Stimulated activated CD4-positive, alpha-beta T cell treated with anti-CD3 and anti-CD28 coated beads, Interleukin-12 subunit alpha, Interleukin-12 subunit beta, amount 100 ng/mL, for 48 hours (primary cell): ENCODE data around the gene FTSJ1.
"Not testable (repeated sequence)": the region's sequence is repeated elsewhere in the genome, so short reads cannot be mapped to it uniquely, and the experiment has no call there.

ENCODE experiments used
- DNase-seq, 3 donors: peaks; one replicate each; pipeline ENCODE4 v3.0.0-alpha.2; 2020; ENCODE audit warnings: low read depth in 2 of 3, low spot score in 1 of 3

The FTSJ1 gene

GRCh38 chrX:48492293-48492910, 16.4 kb downstream of the FTSJ1 start:
- no peak for DNase-seq

- DNase-seq: no peak
Measured at GRCh38 chrX:48493890-48494364, 17.9 kb downstream of the FTSJ1 start.

GRCh38 chrX:48496660-48497059, 20.7 kb downstream of the FTSJ1 start:
- no peak for DNase-seq

DNA sequence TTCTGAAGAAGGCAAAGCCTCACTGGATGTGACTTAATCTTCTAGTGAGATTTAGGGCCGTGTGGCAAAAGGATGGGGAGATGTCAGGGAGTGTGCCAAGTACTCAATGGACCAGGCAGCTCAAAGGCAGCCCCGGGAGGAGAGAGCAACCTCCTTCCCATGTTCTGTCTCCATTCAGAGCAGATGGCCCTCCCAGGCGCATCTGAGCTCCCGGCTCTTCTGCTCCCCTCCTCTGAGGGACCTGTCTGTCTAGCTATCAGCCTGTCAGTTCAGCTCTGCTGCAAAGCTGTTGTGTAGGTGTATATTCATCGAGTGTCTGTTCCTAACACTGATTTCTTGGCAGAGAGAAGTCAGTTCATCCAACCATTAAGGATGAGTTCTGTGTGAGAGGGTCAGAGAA, 21.9 kb downstream of the FTSJ1 start:
- DNase-seq: no peak

DNA sequence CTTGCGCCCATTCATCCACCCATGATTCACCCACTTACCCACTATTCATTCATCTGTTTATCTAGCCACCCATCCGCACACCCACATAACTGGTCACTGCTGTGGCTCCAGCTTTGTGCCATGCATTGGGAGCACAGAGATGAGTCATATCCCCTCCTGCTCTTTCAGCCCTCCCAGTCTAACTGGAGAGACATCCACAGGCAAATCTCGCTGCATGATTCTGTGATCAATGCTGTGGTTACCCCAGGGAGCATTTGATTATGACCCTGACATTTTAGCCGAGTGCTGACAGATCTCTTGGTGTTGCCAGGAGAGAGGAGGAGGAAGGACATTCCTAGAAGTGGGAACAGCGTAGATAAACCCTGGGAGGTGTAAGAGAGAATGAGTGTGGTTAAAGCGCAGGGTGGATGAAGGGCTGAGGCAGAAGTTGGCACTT, 22.4 kb downstream of the FTSJ1 start:
- DNase-seq: no peak

GRCh38 chrX:48504261-48504660, 28.3 kb downstream of the FTSJ1 start:
- no peak for DNase-seq

DNA sequence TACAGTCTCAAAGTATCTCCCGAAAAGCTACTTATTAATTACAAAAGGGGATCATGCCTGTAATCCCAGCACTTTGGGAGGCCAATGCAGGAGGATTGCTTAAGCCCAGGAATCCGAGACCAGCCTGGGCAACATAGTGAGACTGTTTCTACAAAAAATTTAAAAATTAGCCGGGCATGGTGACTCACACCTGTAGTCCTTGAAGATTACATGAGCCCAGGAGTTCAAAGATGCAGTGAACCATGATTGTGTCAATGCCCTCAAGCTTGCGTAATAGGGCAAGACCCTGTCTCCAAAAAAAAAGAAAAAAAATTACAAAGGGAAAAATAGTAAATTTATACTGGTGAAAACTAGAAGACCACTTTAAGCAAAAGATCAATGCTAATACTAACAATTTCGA, 29.5 kb downstream of the FTSJ1 start:
- no peak for DNase-seq

- DNase-seq: no peak
Measured at GRCh38 chrX:48507246-48507645, 31.2 kb downstream of the FTSJ1 start.

- DNase-seq: peak; percentile 46 to 77 (median 49)
Measured at GRCh38 chrX:48508400-48509244, 32.6 kb downstream of the FTSJ1 start, which contains the start of gene PORCN. Gene PORCN (plus strand): TSS chrX:48508992. CDS start chrX:48509821, 829 bp downstream.

- DNase-seq: no peak
Measured at GRCh38 chrX:48509245-48509590, 33.2 kb downstream of the FTSJ1 start.

GRCh38 chrX:48509619-48510018, 33.6 kb downstream of the FTSJ1 start:
- no peak for DNase-seq

GRCh38 chrX:48511560-48511959, 35.6 kb downstream of the FTSJ1 start:
- no peak for DNase-seq

DNA sequence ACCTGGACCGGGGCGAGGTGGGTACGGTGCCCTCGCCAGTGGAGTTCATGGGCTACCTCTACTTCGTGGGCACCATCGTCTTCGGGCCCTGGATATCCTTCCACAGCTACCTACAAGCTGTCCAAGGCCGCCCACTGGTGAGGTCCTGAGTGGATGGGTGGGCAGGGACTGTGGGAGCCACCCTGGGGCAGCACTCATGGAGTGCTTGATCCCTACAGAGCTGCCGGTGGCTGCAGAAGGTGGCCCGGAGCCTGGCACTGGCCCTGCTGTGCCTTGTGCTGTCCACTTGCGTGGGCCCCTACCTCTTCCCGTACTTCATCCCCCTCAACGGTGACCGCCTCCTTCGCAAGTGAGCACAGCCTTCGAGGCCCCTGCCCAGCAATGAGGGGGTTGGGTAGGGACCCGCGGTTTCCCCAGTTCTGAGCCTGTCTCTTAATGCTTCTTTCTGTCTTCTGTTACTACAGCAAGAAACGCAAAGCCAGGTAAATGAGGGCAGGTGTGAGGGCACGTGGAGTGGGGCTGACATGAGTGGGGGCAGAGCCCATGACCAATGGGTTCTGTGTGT, 36.5 kb downstream of the FTSJ1 start:
- DNase-seq: no peak

- DNase-seq: no peak
Measured at GRCh38 chrX:48513670-48514069, 37.7 kb downstream of the FTSJ1 start.

DNA sequence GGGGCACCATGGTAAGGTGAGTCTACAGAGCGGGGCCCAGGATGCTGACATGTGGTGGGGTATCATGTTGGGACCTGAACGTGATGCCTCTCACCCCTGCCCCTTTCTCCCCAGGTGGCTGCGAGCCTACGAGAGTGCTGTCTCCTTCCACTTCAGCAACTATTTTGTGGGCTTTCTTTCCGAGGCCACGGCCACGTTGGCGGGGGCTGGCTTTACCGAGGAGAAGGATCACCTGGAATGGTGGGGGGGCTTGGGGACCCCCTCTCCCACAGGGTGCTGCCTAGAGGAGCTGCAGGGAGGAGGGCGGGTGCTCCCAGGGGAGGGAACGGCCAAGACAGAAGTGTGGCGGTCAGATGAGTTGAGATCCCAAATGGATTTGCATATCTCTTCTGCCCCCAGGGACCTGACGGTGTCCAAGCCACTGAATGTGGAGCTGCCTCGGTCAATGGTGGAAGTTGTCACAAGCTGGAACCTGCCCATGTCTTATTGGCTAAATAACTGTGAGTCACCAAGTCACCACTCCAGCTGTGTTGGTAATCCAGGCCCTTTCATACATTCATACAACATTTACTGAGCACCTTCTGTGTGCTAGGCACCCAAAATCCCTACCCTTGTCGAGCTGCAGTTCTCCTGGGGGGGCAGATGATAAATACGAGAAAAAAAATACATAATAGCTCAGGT, 38.3 kb downstream of the FTSJ1 start:
- no peak for DNase-seq

GRCh38 chrX:48514868-48515460, 39.0 kb downstream of the FTSJ1 start:
- no peak for DNase-seq

GRCh38 chrX:48515842-48516241, 39.8 kb downstream of the FTSJ1 start:
- no peak for DNase-seq

- no peak for DNase-seq
Measured at GRCh38 chrX:48516285-48516684, 40.3 kb downstream of the FTSJ1 start.

DNA sequence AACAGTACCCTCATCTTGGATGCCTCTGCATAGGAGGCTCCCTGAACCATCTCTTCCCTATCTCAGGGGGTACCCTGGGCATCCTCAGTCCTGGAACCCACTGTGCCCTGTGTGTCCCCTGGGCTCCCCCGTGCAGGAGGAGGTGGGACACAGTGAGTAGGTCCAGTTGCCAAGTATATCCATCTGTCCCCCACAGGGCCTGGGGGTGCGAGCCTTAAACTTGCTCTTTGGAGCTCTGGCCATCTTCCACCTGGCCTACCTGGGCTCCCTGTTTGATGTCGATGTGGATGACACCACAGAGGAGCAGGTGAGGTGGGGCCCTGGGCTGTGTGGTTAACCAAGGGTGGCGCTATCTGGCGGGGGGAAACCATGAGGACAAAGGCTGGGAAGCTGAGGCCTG, 41.0 kb downstream of the FTSJ1 start:
- no peak for DNase-seq

GRCh38 chrX:48519481-48519880, 43.5 kb downstream of the FTSJ1 start:
- not testable (repeated sequence) for DNase-seq

DNA sequence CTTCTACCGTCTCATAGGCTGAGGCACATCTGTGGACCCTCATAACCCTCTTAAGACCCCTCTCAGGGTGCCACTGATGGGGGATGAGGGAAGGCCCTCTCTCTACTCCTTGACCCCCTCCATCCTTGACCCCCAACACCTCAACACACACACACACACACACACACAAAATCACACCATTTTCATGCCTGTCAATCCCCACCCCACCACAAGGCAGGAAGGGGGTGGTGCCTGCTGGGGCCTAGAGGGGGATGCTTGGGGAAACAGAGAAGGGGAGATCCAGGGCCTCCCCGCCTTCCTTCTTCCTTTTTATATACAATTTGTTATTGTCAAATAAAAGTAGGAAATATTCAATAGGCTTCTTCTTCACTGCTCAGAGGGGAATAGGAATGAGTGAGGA, 44.5 kb downstream of the FTSJ1 start:
- DNase-seq: no peak
